Keratinocyte (primary cell): ENCODE measurements around the gene CTSD. TPM values are rescaled to one million over a fixed set of nuclear protein-coding genes. Genes with fewer than 3 reads are reported as not detected.

Experiments used
- DNase-seq: peaks from one replicate; pipeline ENCODE4 v3.0.0-alpha.2; 2011; ENCODE audit warnings: low read depth, missing footprints, low spot score
- FAIRE-seq: peaks from 2 replicates; lab custom pipeline; 2011; peaks lifted over from hg19 to GRCh38; lab: Jason Lieb, UNC
- H2AFZ ChIP-seq: 2 replicates; pipeline ENCODE4 v1.6.0; 2012; ENCODE audit warnings: low read length, control low read depth, inconsistent platforms; ENCODE audit not compliant: control insufficient read depth
- H3K27ac ChIP-seq: 2 replicates; pipeline ENCODE4 v1.5.1; 2011; ENCODE audit warnings: low read length; ENCODE audit not compliant: control insufficient read depth, insufficient read depth
- H3K27me3 ChIP-seq: 3 replicates; pipeline ENCODE4 v1.6.0; 2011; ENCODE audit warnings: low read length; ENCODE audit not compliant: control insufficient read depth, insufficient read depth; ENCODE audit errors: extremely low read depth
- H3K36me3 ChIP-seq, 2 experiments: 2 replicates in 1 of 2; 3 replicates in 1 of 2; pipeline ENCODE4 v1.5.1; 2011; ENCODE audit warnings: low read length in 2 of 2, mild to moderate bottlenecking in 1 of 2; ENCODE audit not compliant: control insufficient read depth in 2 of 2, insufficient read depth in 2 of 2; ENCODE audit errors: extremely low read depth in 1 of 2
- H3K4me1 ChIP-seq: 3 replicates; pipeline ENCODE4 v1.5.1; 2011; ENCODE audit warnings: low read length; ENCODE audit not compliant: control insufficient read depth, insufficient read depth; ENCODE audit errors: extremely low read depth
- H3K4me2 ChIP-seq: 3 replicates; pipeline ENCODE4 v1.6.0; 2011; ENCODE audit warnings: low read depth, low read length; ENCODE audit not compliant: control insufficient read depth, insufficient read depth; ENCODE audit errors: extremely low read depth
- H3K4me3 ChIP-seq, 3 experiments: fragments of 200-600 bp in 1 of 3; sonication (generic) in 1 of 3; 2 replicates in 2 of 3; 3 replicates in 1 of 3; pipeline ENCODE4 v1.5.1; 2011 to 2016; ENCODE audit warnings: low read length in 3 of 3, mild to moderate bottlenecking in 3 of 3, control low read depth in 2 of 3, inconsistent platforms in 1 of 3, low read depth in 1 of 3, mixed read lengths in 1 of 3, mixed run types in 1 of 3, moderate library complexity in 1 of 3; ENCODE audit not compliant: control insufficient read depth in 2 of 3, insufficient read depth in 2 of 3; ENCODE audit errors: extremely low read depth in 1 of 3
- H3K79me2 ChIP-seq: 2 replicates; pipeline ENCODE4 v1.6.0; 2012; ENCODE audit warnings: low read length; ENCODE audit not compliant: control insufficient read depth, insufficient read depth
- H3K9ac ChIP-seq: 3 replicates; pipeline ENCODE4 v1.6.0; 2011; ENCODE audit warnings: low read length; ENCODE audit not compliant: control insufficient read depth, insufficient read depth; ENCODE audit errors: extremely low read depth
- H3K9me1 ChIP-seq: 3 replicates; pipeline ENCODE4 v1.6.0; 2011; ENCODE audit warnings: low read length; ENCODE audit not compliant: control insufficient read depth, insufficient read depth; ENCODE audit errors: extremely low read depth
- H3K9me3 ChIP-seq: 2 replicates; pipeline ENCODE4 v1.5.1; 2012; ENCODE audit warnings: low read depth, low read length; ENCODE audit not compliant: control insufficient read depth
- H4K20me1 ChIP-seq: 3 replicates; pipeline ENCODE4 v1.6.0; 2011; ENCODE audit warnings: low read length; ENCODE audit not compliant: control insufficient read depth, insufficient read depth; ENCODE audit errors: extremely low read depth
- CTCF ChIP-seq, 3 experiments: IDR thresholded peaks in 1 of 3; conservative IDR thresholded peaks in 1 of 3; optimal IDR thresholded peaks in 1 of 3; 2 replicates in 2 of 3; 3 replicates in 1 of 3; pipeline versions ENCODE3 to v1.5.1; 2011; ENCODE audit warnings: low read length in 3 of 3, mild to moderate bottlenecking in 3 of 3, moderate library complexity in 2 of 3, control low read depth in 1 of 3, inconsistent platforms in 1 of 3; ENCODE audit not compliant: insufficient read depth in 2 of 3; ENCODE audit errors: extremely low read depth in 1 of 3
- EZH2 ChIP-seq: IDR thresholded peaks from one replicate; pipeline ENCODE4 v1.6.1; 2012; ENCODE audit warnings: inconsistent platforms, mild to moderate bottlenecking, low read length, moderate library complexity
- dilution Hi-C: fragments of 300-500 bp; cut with MboI; formaldehyde crosslinking; loops from one replicate; pipeline ENCODE4 v1.7.0; 2020; ENCODE audit warnings: low sequenced_read_pairs; ENCODE audit not compliant: extremely low pct_ligation_motif_present
- polyA plus RNA-seq, 5 experiments: library from polyadenylated mRNA; depleted of rRNA in 3 of 5; stranded (reverse) in 3 of 5; stranded (forward) in 1 of 5; unstranded in 1 of 5; fragments of >200 nt; gene quantifications; 1 replicate in 1 of 5; 2 replicates in 3 of 5; 3 replicates in 1 of 5; pipeline versions ENCODE4 v1.2.1 to v1.2.3, GENCODE V29; 2011 to 2012; ENCODE audit warnings: missing spikeins in 2 of 5, low read depth in 1 of 5, low replicate concordance in 1 of 5

The CTSD gene
- polyA plus RNA-seq, 1 donor (not counting 4 experiments of a cell fraction or from before 2014, with no cell fraction given) = 152 TPM

- dilution Hi-C loops = no loop called here
Measured at GRCh38 chr11:1782031-1782590, 18.4 kb upstream of the CTSD start.

GRCh38 chr11:1781593-1781975 is 17.9 kb upstream of the CTSD start:
- H3K36me3 ChIP-seq = no peaks in the 10 kb centered on the region
- H3K79me2 ChIP-seq = no peaks in the 10 kb centered on the region
- H2AFZ ChIP-seq = no peak overlapping the region
- H3K9ac ChIP-seq = no peak overlapping the region
- FAIRE-seq (no peak), DNase-seq (no peak)
- H3K9me1 ChIP-seq = no peaks in the 10 kb centered on the region
- dilution Hi-C loops = no loop called here
- H3K9me3 ChIP-seq = no peaks in the 10 kb centered on the region
- H3K27ac ChIP-seq = no peak overlapping the region
- peaks cover 21% of the 10 kb centered on the region for H3K27me3 ChIP-seq
- H4K20me1 ChIP-seq = no peaks in the 10 kb centered on the region
- no peaks in the 10 kb centered on the region for H3K4me1 ChIP-seq
- no peak overlapping the region for H3K4me2 ChIP-seq
- TF ChIP-seq CTCF (optimal IDR thresholded peaks at IDR 0.05 in 1 of 3, IDR thresholded peaks at IDR 0.05 in 1 of 3, conservative IDR thresholded peaks at IDR 0.05 in 1 of 3; ENCODE audit: extremely low read depth in 1 of 3, insufficient read depth in 2 of 3, low read length in 3 of 3) = no peak
- TF ChIP-seq EZH2 = no peak
- no peak overlapping the region for H3K4me3 ChIP-seq

More at GRCh38 chr11:1782031-1782590, 18.4 kb upstream of the CTSD start:
- TF ChIP-seq CTCF (optimal IDR thresholded peaks at IDR 0.05 in 1 of 3, IDR thresholded peaks at IDR 0.05 in 1 of 3, conservative IDR thresholded peaks at IDR 0.05 in 1 of 3; ENCODE audit: extremely low read depth in 1 of 3, insufficient read depth in 2 of 3, low read length in 3 of 3) (no peak), EZH2 (no peak)
- H3K4me2 ChIP-seq = no peak overlapping the region
- peaks cover 21% of the 10 kb centered on the region for H3K27me3 ChIP-seq
- H2AFZ ChIP-seq = no peak overlapping the region
- no peaks in the 10 kb centered on the region for H4K20me1 ChIP-seq
- DNase-seq (no peak), FAIRE-seq (no peak)
- H3K4me3 ChIP-seq = no peak overlapping the region
- H3K27ac ChIP-seq = no peak overlapping the region
- H3K79me2 ChIP-seq = no peaks in the 10 kb centered on the region
- H3K9ac ChIP-seq = no peak overlapping the region
- no peaks in the 10 kb centered on the region for H3K9me3 ChIP-seq
- H3K9me1 ChIP-seq = no peaks in the 10 kb centered on the region
- no peaks in the 10 kb centered on the region for H3K36me3 ChIP-seq
- no peaks in the 10 kb centered on the region for H3K4me1 ChIP-seq
